Measurements from ENCODE around the gene RIBC1. TPM values are rescaled to one million over a fixed set of nuclear protein-coding genes. Genes with fewer than 3 reads are reported as not detected.

RIBC1 gene
- total RNA-seq, 1 experiment from 2014 or later: 0.98 TPM

GRCh38 chrX:53429755-53430154 is 7.1 kb downstream of the RIBC1 start:
- no peak for DNase-seq (ENCODE audit: low read depth, low spot score)
- in situ Hi-C loops (cut with HindIII; ENCODE audit: low pct_unique_long_range_greater_than_20kb, low sequenced_read_pairs): no loop called here

GRCh38 chrX:53430231-53430630 is 7.6 kb downstream of the RIBC1 start:
- no peak for DNase-seq (ENCODE audit: low read depth, low spot score)
- in situ Hi-C loops (cut with HindIII; ENCODE audit: low pct_unique_long_range_greater_than_20kb, low sequenced_read_pairs): no loop called here

GRCh38 chrX:53433651-53434639 is 11.3 kb downstream of the RIBC1 start, which contains the start of gene HSD17B10:
TSS of gene HSD17B10 (minus strand) at chrX:53434370. CDS start at chrX:53434345, 25 bp downstream.
- peak; percentile 84 for DNase-seq (ENCODE audit: low read depth, low spot score)
- in situ Hi-C loops (cut with HindIII; ENCODE audit: low pct_unique_long_range_greater_than_20kb, low sequenced_read_pairs): no loop called here

DNA sequence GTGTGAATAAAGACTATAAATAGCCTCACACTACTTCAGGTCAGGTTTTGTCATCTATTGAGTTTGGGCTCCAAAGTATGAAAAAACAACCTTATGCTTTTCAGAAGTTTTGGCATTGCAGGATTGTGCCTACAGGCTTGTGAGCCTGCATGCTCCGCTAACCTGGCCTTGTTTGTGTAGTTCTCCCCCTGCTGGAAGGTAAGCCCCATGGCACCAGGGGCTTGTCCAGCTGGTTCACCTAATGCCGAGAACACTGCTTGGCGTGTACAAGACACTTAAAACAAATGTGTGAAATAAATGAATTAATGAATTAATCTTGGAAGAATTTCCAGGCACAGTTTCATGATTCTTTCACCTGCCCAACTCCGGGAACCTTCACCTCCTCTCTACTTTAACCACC is 13.3 kb downstream of the RIBC1 start:
- in situ Hi-C loops (cut with HindIII; ENCODE audit: low pct_unique_long_range_greater_than_20kb, low sequenced_read_pairs): no loop called here
- DNase-seq (ENCODE audit: low read depth, low spot score): peak; percentile 70

DNA sequence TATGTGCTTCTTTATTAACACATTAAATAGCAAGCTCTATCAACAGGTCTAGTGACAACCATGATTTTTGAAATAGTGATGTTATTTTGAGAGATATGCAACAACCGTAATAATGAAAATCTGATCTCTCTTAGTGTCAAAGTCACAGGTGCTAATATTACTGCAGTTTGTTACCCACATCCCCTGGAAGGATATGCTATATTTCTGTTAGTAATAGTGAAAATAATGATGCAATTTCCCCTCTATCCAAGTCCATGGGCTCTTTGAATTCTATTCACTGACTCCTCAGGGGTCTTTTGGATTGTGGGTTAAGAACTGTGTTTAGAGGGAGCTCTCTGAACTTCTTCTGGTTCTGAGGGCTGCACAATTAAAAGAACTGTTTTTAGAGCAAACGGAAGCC is 14.5 kb downstream of the RIBC1 start:
- in situ Hi-C loops (cut with HindIII; ENCODE audit: low pct_unique_long_range_greater_than_20kb, low sequenced_read_pairs): no loop called here
- no peak for DNase-seq (ENCODE audit: low read depth, low spot score)

GRCh38 chrX:53438174-53438831 is 15.6 kb downstream of the RIBC1 start:
- in situ Hi-C loops (cut with HindIII; ENCODE audit: low pct_unique_long_range_greater_than_20kb, low sequenced_read_pairs): no loop called here
- DNase-seq (ENCODE audit: low read depth, low spot score): no peak

DNA sequence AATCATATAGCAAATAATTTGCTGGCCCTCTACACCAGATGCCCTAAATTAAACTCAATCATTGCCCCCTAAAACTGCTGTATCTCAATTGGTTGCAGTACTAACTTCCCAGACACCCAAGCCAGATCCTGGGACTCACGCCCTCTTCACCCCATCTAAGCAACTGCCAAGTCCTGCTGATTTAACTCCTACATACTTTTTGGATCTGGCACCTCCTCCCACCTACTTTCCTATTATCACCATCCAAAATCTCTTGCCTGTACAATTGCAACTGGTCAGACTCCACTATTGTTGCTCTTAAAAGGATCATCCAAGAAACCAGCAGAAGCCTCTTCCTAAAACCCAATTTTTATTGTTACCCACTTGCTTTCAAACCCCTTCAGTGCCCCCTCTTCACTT is 16.2 kb downstream of the RIBC1 start:
- DNase-seq (ENCODE audit: low read depth, low spot score): no peak
- in situ Hi-C loops (cut with HindIII; ENCODE audit: low pct_unique_long_range_greater_than_20kb, low sequenced_read_pairs): no loop called here

- in situ Hi-C loops (cut with HindIII; ENCODE audit: low pct_unique_long_range_greater_than_20kb, low sequenced_read_pairs): no loop called here
- DNase-seq (ENCODE audit: low read depth, low spot score): no peak
These were observed 17.4 kb downstream of the RIBC1 start for GRCh38 chrX:53440101-53440500.

DNA sequence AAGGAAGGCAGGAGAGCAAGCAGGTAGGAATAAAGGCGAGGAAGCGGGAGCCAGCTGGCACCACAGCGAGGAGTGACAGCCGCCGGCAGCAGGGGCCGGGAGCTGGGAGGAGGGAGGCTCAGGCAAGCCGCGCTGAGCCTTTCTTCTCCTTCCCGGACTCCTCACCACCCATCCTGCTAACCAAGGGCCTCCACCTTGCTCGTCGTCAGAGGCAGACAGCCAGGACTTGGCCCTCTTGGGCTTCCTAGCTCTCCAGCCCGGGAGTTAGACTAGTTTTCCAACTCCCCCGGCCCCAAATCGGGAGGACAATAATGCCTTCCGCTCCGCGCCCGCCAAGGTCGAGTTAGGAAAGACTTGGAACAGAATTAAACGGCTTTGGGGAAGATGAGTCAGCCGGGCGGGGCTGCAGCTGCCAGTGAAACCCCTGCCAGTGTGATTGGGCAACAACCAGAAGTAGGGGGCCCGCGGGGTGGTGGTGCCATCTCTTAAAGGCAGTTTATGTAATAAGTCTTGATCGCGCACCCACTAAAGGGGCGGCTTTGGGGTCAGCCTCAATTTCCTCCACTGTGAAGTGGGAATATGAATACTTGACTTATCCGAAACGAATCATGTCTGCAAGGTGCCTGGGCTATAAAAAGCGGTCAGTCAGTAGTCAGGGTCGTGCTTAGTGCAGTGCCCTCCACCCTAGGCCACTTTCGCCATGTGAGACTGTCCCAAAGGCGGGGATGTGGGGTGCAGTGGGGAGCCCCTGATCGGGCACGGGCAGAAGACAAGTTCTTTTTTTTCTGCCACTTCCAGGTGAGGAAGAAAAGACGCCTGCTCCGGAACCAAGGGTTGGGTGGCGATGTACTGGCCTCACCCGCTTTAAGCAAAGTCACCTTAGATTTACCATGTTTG is 18.2 kb downstream of the RIBC1 start:
- in situ Hi-C loops (cut with HindIII; ENCODE audit: low pct_unique_long_range_greater_than_20kb, low sequenced_read_pairs): no loop called here
- DNase-seq (ENCODE audit: low read depth, low spot score): no peak

- peak; percentile 40 for DNase-seq (ENCODE audit: low read depth, low spot score)
- in situ Hi-C loops (cut with HindIII; ENCODE audit: low pct_unique_long_range_greater_than_20kb, low sequenced_read_pairs): no loop called here
These were observed 19.1 kb downstream of the RIBC1 start for GRCh38 chrX:53441531-53442321.

DNA sequence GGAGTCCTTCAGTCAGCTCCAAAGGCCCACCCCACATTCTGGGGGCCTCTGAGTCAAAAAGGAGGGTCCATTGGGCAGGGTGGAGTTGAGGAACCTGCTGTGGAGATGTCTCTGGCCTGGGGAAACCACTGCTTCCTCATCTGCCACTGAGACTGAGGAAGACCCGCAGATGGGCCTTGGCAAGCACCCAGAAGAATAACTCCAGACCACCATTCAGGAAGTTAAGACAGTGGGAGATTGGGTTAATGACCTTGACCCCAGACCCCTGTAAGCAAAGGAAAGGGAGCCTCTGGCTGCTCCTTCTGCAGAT is 19.6 kb downstream of the RIBC1 start:
- in situ Hi-C loops (cut with HindIII; ENCODE audit: low pct_unique_long_range_greater_than_20kb, low sequenced_read_pairs): no loop called here
- DNase-seq (ENCODE audit: low read depth, low spot score): no peak

GRCh38 chrX:53445977-53446376 is 23.3 kb downstream of the RIBC1 start:
- peak; percentile 48 for DNase-seq (ENCODE audit: low read depth, low spot score)

DNA sequence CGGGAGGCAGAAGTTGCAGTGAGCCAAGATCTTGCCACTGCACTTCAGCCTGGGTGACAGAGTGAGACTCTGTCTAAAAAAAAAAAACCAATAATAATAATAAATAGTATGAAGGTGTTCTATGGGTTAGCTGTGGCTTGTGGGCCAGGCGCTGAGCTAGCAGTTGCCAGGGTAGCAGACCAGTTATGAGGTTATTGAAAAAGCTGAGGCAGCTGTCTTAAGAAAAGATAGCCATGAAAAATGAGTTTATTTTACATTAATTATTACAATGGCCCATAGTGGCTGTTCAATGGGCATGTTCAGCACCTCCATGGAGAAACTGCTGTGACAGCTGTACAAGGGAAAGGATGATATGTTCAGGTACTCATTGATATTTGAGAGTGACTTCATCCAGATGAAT is 24.8 kb downstream of the RIBC1 start:
- DNase-seq (ENCODE audit: low read depth, low spot score): no peak
- in situ Hi-C loops (cut with HindIII; ENCODE audit: low pct_unique_long_range_greater_than_20kb, low sequenced_read_pairs): no loop called here

More at GRCh38 chrX:53445977-53446376, 23.3 kb downstream of the RIBC1 start:
- in situ Hi-C loops (cut with HindIII; ENCODE audit: low pct_unique_long_range_greater_than_20kb, low sequenced_read_pairs): no loop called here

DNA sequence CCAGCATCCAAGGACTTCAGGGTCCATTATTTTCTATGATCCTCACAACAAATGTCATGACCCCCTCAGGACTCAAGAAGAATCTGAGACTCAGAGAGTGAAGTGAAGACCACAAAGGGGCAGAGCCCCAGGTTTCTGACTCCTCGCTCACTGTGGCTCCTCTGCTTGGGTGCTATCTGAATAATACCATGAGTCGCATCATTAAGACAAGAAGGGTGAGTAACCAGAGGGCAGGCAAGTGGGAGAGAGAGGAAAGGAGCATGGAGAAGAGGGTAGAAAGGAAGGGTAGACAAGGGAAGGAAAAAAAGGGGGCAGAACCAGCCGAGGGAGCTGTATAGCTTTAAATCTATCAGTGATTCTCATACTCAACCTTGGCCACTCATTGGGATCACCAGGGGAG is 27.0 kb downstream of the RIBC1 start:
- in situ Hi-C loops (cut with HindIII; ENCODE audit: low pct_unique_long_range_greater_than_20kb, low sequenced_read_pairs): no loop called here
- DNase-seq (ENCODE audit: low read depth, low spot score): no peak

GRCh38 chrX:53452812-53453211 is 30.1 kb downstream of the RIBC1 start:
- in situ Hi-C loops (cut with HindIII; ENCODE audit: low pct_unique_long_range_greater_than_20kb, low sequenced_read_pairs): no loop called here
- no peak for DNase-seq (ENCODE audit: low read depth, low spot score)

DNA sequence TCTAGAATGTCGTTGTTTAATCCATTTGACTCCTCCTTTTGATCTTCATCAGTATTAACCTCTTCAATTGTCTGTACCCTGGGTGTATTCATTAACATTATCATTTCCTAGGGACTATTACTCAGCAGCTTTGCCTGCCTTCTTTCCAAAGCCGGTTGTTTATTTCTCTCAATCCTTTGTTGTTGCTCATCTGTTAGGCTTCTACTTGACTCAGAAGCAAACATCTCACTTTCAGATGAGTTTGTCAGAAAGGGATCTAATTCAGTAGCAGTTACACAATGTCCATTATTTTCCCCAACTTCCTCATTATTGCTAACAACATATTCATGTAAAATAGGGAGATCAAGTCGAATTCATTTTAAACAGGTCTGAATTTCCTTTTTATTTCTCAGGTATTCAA is 33.6 kb downstream of the RIBC1 start:
- in situ Hi-C loops (cut with HindIII; ENCODE audit: low pct_unique_long_range_greater_than_20kb, low sequenced_read_pairs): no loop called here
- DNase-seq (ENCODE audit: low read depth, low spot score): no peak

DNA sequence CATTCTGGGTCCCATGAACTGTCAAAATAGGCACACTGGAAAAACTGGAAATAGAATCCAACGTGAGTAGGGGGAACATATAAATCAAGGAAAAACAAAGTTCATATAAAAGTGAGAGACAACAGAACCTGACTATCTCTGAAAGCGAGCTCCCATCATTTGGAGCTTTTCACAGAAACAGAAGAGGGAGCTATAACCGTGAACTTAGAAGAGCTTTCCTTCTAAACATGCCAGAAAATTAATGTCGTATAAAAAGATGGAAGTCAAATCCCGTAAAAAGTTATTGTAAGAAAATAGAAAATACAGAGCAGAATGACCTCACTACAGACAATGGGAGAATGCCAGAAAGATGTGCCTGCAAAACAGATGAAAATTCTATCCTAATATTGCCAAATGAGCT is 35.4 kb downstream of the RIBC1 start:
- peak; percentile 37 for DNase-seq (ENCODE audit: low read depth, low spot score)
- in situ Hi-C loops (cut with HindIII; ENCODE audit: low pct_unique_long_range_greater_than_20kb, low sequenced_read_pairs): no loop called here

Measured in SK-MEL-5 (cell line).